GM12878 (cell line): ENCODE data around the gene SEC62. TPM values are rescaled to one million over a fixed set of nuclear protein-coding genes. Genes with fewer than 3 reads are reported as not detected.

Experiments used
- ATAC-seq: fragments of 200-7000 bp; cut with Tn5 transposase; 3 replicates; pipeline ENCODE4 v1.9.1; 2020; ENCODE audit warnings: mild to moderate bottlenecking, moderate library complexity
- BruUV-seq: library from RNA; stranded (reverse); fragments of 400-500 nt; replicated peaks from 2 replicates; lab custom pipeline; 2021; lab: Mats Ljungman, UMichigan
- CTCF ChIA-PET: fragments of 300-600 bp; sonication (Branson Sonifier 250); formaldehyde crosslinking; extraction: SDS; loops from one replicate; lab custom pipeline; 2021; ENCODE audit warnings: inconsistent platforms; lab: Yijun Ruan, JAX
- POLR2A ChIA-PET: fragments of 350-600 bp; formaldehyde crosslinking; extraction: SDS; loops from one replicate; lab custom pipeline; 2021; ENCODE audit warnings: inconsistent platforms; lab: Charles Lee
- RAD21 ChIA-PET: fragments of 300-600 bp; sonication (Branson Sonifier 250); formaldehyde crosslinking; loops from one replicate; lab custom pipeline; 2023; ENCODE audit warnings: antibody characterized with exemption; ENCODE audit not compliant: unreplicated experiment; lab: Charles Lee
- SMC1A ChIA-PET: fragments of 300-600 bp; sonication (Branson Sonifier 250); formaldehyde crosslinking; loops from one replicate; lab custom pipeline; 2023; ENCODE audit not compliant: unreplicated experiment, uncharacterized antibody; lab: Charles Lee
- DNase-seq: peaks from one replicate; pipeline ENCODE4 v3.0.0-alpha.2; 2011; ENCODE audit warnings: low read depth, low spot score
- FAIRE-seq: peaks from 3 replicates; lab custom pipeline; 2011; peaks lifted over from hg19 to GRCh38; lab: Jason Lieb, UNC
- H2AFZ ChIP-seq: 2 replicates; pipeline ENCODE4 v1.6.0; 2011; ENCODE audit warnings: low read depth, low read length, control low read depth; ENCODE audit not compliant: control insufficient read depth
- H3K27ac ChIP-seq: 2 replicates; pipeline ENCODE4 v1.5.1; 2011; ENCODE audit warnings: control low read depth; ENCODE audit not compliant: control insufficient read depth, insufficient read depth
- H3K27me3 ChIP-seq, 2 experiments: replicated peaks in 1 of 2; 2 replicates each; pipeline versions ENCODE4 v1.6.0 to v1.6.1; 2011; ENCODE audit warnings: low read length in 1 of 2; ENCODE audit not compliant: control insufficient read depth in 2 of 2, insufficient read depth in 2 of 2
- H3K36me3 ChIP-seq, 2 experiments: 2 replicates each; pipeline ENCODE4 v1.5.1; 2011; ENCODE audit warnings: low read length in 1 of 2; ENCODE audit not compliant: control insufficient read depth in 2 of 2, insufficient read depth in 2 of 2
- H3K4me1 ChIP-seq: 2 replicates; pipeline ENCODE4 v1.6.1; 2011; ENCODE audit warnings: mild to moderate bottlenecking, low read length, moderate library complexity, mixed read lengths; ENCODE audit not compliant: control insufficient read depth, insufficient read depth
- H3K4me2 ChIP-seq: 2 replicates; pipeline ENCODE4 v1.6.0; 2011; ENCODE audit warnings: control low read depth; ENCODE audit not compliant: control insufficient read depth, insufficient read depth
- H3K4me3 ChIP-seq: fragments of 200-600 bp; sonication (generic); 2 replicates; pipeline ENCODE4 v1.5.1; 2016
- H3K79me2 ChIP-seq: 2 replicates; pipeline ENCODE4 v1.6.0; 2011; ENCODE audit warnings: low read length; ENCODE audit not compliant: control insufficient read depth, insufficient read depth
- H3K9ac ChIP-seq: 2 replicates; pipeline ENCODE4 v1.8.0; 2011; ENCODE audit warnings: low read length, control low read depth, mixed read lengths; ENCODE audit not compliant: control insufficient read depth, insufficient read depth
- H3K9me3 ChIP-seq: replicated peaks from 3 replicates; pipeline ENCODE4 v1.5.1; 2011; ENCODE audit warnings: mild to moderate bottlenecking, low read length; ENCODE audit not compliant: control insufficient read depth, insufficient read depth
- H4K20me1 ChIP-seq: 2 replicates; pipeline ENCODE4 v1.6.0; 2011; ENCODE audit not compliant: control insufficient read depth, insufficient read depth
- DPF2 ChIP-seq: fragments of 450-650 bp; IDR thresholded peaks from 2 replicates; pipeline ENCODE4 v1.6.1; 2017; ENCODE audit warnings: mild to moderate bottlenecking
- ETV6 ChIP-seq, 2 experiments: fragments of 450-650 bp in 1 of 2; IDR thresholded peaks in 1 of 2; conservative IDR thresholded peaks in 1 of 2; 2 replicates each; pipeline ENCODE4 v1.6.1; 2014; ENCODE audit warnings: antibody characterized with exemption in 1 of 2, borderline replicate concordance in 1 of 2, low read depth in 1 of 2, mild to moderate bottlenecking in 1 of 2, moderate library complexity in 1 of 2
- GATAD2B ChIP-seq: fragments of 450-650 bp; conservative IDR thresholded peaks from 2 replicates; pipeline ENCODE4 v1.6.1; 2017; ENCODE audit warnings: low read depth, mild to moderate bottlenecking, moderate library complexity
- KLF5 ChIP-seq: fragments of 450-650 bp; IDR thresholded peaks from 2 replicates; pipeline ENCODE4 v1.6.1; 2014; ENCODE audit warnings: mild to moderate bottlenecking; ENCODE audit not compliant: partially characterized antibody
- MYB ChIP-seq: fragments of 150-350 bp; IDR thresholded peaks from 2 replicates; pipeline ENCODE4 v1.6.1; 2014; ENCODE audit warnings: mild to moderate bottlenecking, low read depth, low read length, borderline replicate concordance
- NBN ChIP-seq: fragments of 450-650 bp; IDR thresholded peaks from 2 replicates; pipeline ENCODE4 v1.6.1; 2016
- NR2C1 ChIP-seq: fragments of 450-650 bp; IDR thresholded peaks from 2 replicates; pipeline ENCODE4 v1.6.1; 2017; ENCODE audit warnings: antibody characterized with exemption, mild to moderate bottlenecking, moderate library complexity
- PRDM15 ChIP-seq: fragments of 450-650 bp; formaldehyde crosslinking; IDR thresholded peaks from 2 replicates; pipeline ENCODE4 v1.4.0; 2020; ENCODE audit warnings: mild to moderate bottlenecking, moderate library complexity
- SPI1 ChIP-seq: IDR thresholded peaks from 2 replicates; pipeline ENCODE4 v1.6.1; 2011; ENCODE audit warnings: low read depth, mild to moderate bottlenecking, low read length, moderate library complexity, borderline replicate concordance; ENCODE audit not compliant: insufficient read depth
- SREBF2 ChIP-seq: IDR thresholded peaks from 2 replicates; pipeline ENCODE4 v1.6.1; 2012; ENCODE audit warnings: mild to moderate bottlenecking, low read length
- ZBTB11 ChIP-seq: fragments of 450-650 bp; formaldehyde crosslinking; IDR thresholded peaks from 2 replicates; pipeline ENCODE4 v1.5.0; 2022; ENCODE audit warnings: mild to moderate bottlenecking, missing genetic modification characterization
- WGBS: methylation state at CpG from one replicate; pipeline ENCODE4 v1.1.6; 2016; ENCODE audit warnings: low lambda C conversion rate; ENCODE audit not compliant: insufficient replicate concordance, insufficient coverage; ENCODE audit errors: missing lambda C conversion rate; 5-methylcytosine and 5-hydroxymethylcytosine counted together
- in situ Hi-C: fragments of 300-500 bp; cut with MboI; formaldehyde crosslinking; loops from 9 replicates; pipeline ENCODE4 v1.14.3; 2018; ENCODE audit warnings: mixed read lengths
- intact Hi-C: fragments of 100-400 bp; cut with micrococcal nuclease; formaldehyde crosslinking; loops from one replicate; pipeline ENCODE4 v1.14.2; 2022; ENCODE audit not compliant: unreplicated experiment
- polyA plus RNA-seq, 11 experiments: library from polyadenylated mRNA; depleted of rRNA in 4 of 11; unstranded in 6 of 11; stranded (reverse) in 5 of 11; fragments of >200 nt; fragmentation: Nextera tagmentation in 4 of 11; fragmentation: Illumina TruSeq in 1 of 11; extraction: Ambion mirVana in 4 of 11; extraction: Trizol in 1 of 11; gene quantifications; 1 replicate in 1 of 11; 2 replicates in 10 of 11; pipeline versions ENCODE4 v1.2.1 to v1.2.3, GENCODE V29; 2011 to 2016; ENCODE audit warnings: inconsistent platforms in 2 of 11, missing spikeins in 2 of 11, low read depth in 1 of 11
- total RNA-seq, 4 experiments: library from RNA; depleted of rRNA in 3 of 4; stranded (reverse); fragments of >200 nt in 3 of 4; fragmentation: Illumina TruSeq in 1 of 4; extraction: Trizol in 1 of 4; gene quantifications; 2 replicates each; pipeline versions ENCODE4 v1.2.1 to v1.2.3, GENCODE V29; 2013 to 2021

SEC62 gene
- total and polyA plus RNA-seq, 10 of the 15 experiments (the other 5 are each of a cell fraction or from before 2014, with no cell fraction given) = 25.6 to 270 (median 94.8) TPM

- Histone ChIP-seq H3K79me2 (no peaks in the 10 kb centered on the region), H3K9ac (no peak overlapping the region), H3K4me2 (no peak overlapping the region), H3K36me3 (peaks cover 8 to 37% of the 10 kb centered on the region in 2 experiments; a peak in 3 of 4 replicates), H4K20me1 (no peaks in the 10 kb centered on the region; the same call in 1 of the 2 replicates), H3K4me1 (no peaks in the 10 kb centered on the region), H3K27me3 (no peaks in the 10 kb centered on the region), H3K4me3 (no peak overlapping the region), H3K9me3 (no peaks in the 10 kb centered on the region), H3K27ac (no peak overlapping the region), H2AFZ (no peak overlapping the region)
- DNase-seq = no peak
- intact Hi-C loops = no loop called here
- CTCF ChIA-PET = no interaction called here
- TF ChIP-seq MYB (no peak), SPI1 (peak; percentile 57; the same call in 1 of the 2 replicates)
- ATAC-seq = no peak
- POLR2A ChIA-PET = no interaction called here
- SMC1A ChIA-PET = interaction anchor here (0.8 to 1.2 kb wide), 2 partner anchors 9 to 10 kb away, joined by 3 read pairs; no protein-coding TSS in a partner anchor
- no TSS peak for BruUV-seq
- 80% methylated on average over 5 of the region's 5 CpGs for WGBS
- in situ Hi-C loops = no loop called here
- RAD21 ChIA-PET = no interaction called here
- FAIRE-seq = no peak
Measured at GRCh38 chr3:169992781-169993180, 26.2 kb downstream of the SEC62 start.

- POLR2A ChIA-PET = no interaction called here
- in situ Hi-C loops = no loop called here
- peaks cover 8 to 37% of the 10 kb centered on the region in 2 experiments; a peak in 3 of 4 replicates for H3K36me3 ChIP-seq
- ATAC-seq (no peak), FAIRE-seq (no peak), DNase-seq (no peak)
- no TSS peak for BruUV-seq
- RAD21 ChIA-PET = no interaction called here
- H2AFZ ChIP-seq = no peak overlapping the region
- no peaks in the 10 kb centered on the region for H3K79me2 ChIP-seq
- H3K9ac ChIP-seq = no peak overlapping the region
- peaks cover 5% of the 10 kb centered on the region for H3K4me1 ChIP-seq
- WGBS = 98% methylated on average over 3 of the region's 3 CpGs
- H3K27me3 ChIP-seq = no peaks in the 10 kb centered on the region
- intact Hi-C loops = no loop called here
- H3K9me3 ChIP-seq = no peaks in the 10 kb centered on the region
- H3K27ac ChIP-seq = no peak overlapping the region
- H3K4me2 ChIP-seq = no peak overlapping the region
- CTCF ChIA-PET = no interaction called here
- SMC1A ChIA-PET = no interaction called here
- no peak overlapping the region for H3K4me3 ChIP-seq
- H4K20me1 ChIP-seq = no peaks in the 10 kb centered on the region; the same call in 1 of the 2 replicates
- TF ChIP-seq PRDM15 (CRISPR knock-in tag) = no peak
- TF ChIP-seq SREBF2 = no peak
- no peak for TF ChIP-seq DPF2
- TF ChIP-seq ZBTB11 (CRISPR knock-in tag) = no peak
- TF ChIP-seq NR2C1 = no peak
- TF ChIP-seq ETV6 (conservative IDR thresholded peaks at IDR 0.05 in 1 of 2, IDR thresholded peaks at IDR 0.05 in 1 of 2; ENCODE audit: borderline replicate concordance in 1 of 2, low read depth in 1 of 2) = no peak
- no peak for TF ChIP-seq KLF5
- no peak for TF ChIP-seq GATAD2B
- TF ChIP-seq NBN = no peak
Measured at GRCh38 chr3:169993761-169994160, 27.2 kb downstream of the SEC62 start.
